Neuronal stem cell (in vitro differentiated cells): ENCODE results near the gene SULT1A2. TPM values are rescaled to one million over a fixed set of nuclear protein-coding genes. Genes with fewer than 3 reads are reported as not detected.
"Not testable (repeated sequence)": the region's sequence is repeated elsewhere in the genome, so short reads cannot be mapped to it uniquely, and the experiment has no call there.

Experiments used
- DNase-seq: peaks from one replicate; pipeline ENCODE4 v3.0.0-alpha.2; 2013; ENCODE audit warnings: low spot score
- H2AFZ ChIP-seq: one replicate; pipeline ENCODE4 v1.6.1; 2013; ENCODE audit warnings: mild to moderate bottlenecking, low read length, inconsistent platforms
- H2AK5ac ChIP-seq: 2 replicates; pipeline ENCODE4 v1.6.1; 2013; ENCODE audit warnings: low read depth, mild to moderate bottlenecking, inconsistent platforms, low read length, moderate library complexity, mixed read lengths
- H2BK120ac ChIP-seq: 2 replicates; pipeline ENCODE4 v1.6.1; 2013; ENCODE audit warnings: low read depth, mild to moderate bottlenecking, inconsistent platforms, low read length, moderate library complexity, mixed read lengths
- H2BK12ac ChIP-seq: one replicate; pipeline ENCODE4 v1.6.1; 2013; ENCODE audit warnings: low read length, inconsistent platforms
- H2BK15ac ChIP-seq: 2 replicates; pipeline ENCODE4 v1.6.1; 2013; ENCODE audit warnings: mild to moderate bottlenecking, low read length, inconsistent platforms, mixed read lengths
- H2BK5ac ChIP-seq: one replicate; pipeline ENCODE4 v1.6.1; 2013; ENCODE audit warnings: inconsistent platforms, mild to moderate bottlenecking, low read length, moderate library complexity
- H3K14ac ChIP-seq: one replicate; pipeline ENCODE4 v1.6.1; 2013; ENCODE audit warnings: low read length, inconsistent platforms
- H3K18ac ChIP-seq: 2 replicates; pipeline ENCODE4 v1.6.1; 2013; ENCODE audit warnings: low read length, inconsistent platforms
- H3K23ac ChIP-seq: 2 replicates; pipeline ENCODE4 v1.6.1; 2013; ENCODE audit warnings: low read depth, mild to moderate bottlenecking, mixed read lengths, low read length, inconsistent platforms; ENCODE audit not compliant: poor library complexity
- H3K27ac ChIP-seq: replicated peaks from 3 replicates; pipeline ENCODE4 v1.5.1; 2013; ENCODE audit warnings: low read length, inconsistent platforms
- H3K27me3 ChIP-seq, 3 experiments: 2 replicates each; pipeline ENCODE4 v1.6.1; 2013; ENCODE audit warnings: low read length in 3 of 3, mild to moderate bottlenecking in 2 of 3, inconsistent platforms in 1 of 3, low read depth in 1 of 3, mixed read lengths in 1 of 3, moderate library complexity in 1 of 3; ENCODE audit not compliant: control insufficient read depth in 3 of 3, insufficient read depth in 3 of 3
- H3K36me3 ChIP-seq, 2 donors: replicated peaks in 1 of 2; 2 replicates each; pipeline ENCODE4 v1.6.1; 2013; ENCODE audit warnings: low read length in 2 of 2; ENCODE audit not compliant: control insufficient read depth in 2 of 2, insufficient read depth in 2 of 2
- H3K4ac ChIP-seq: 2 replicates; pipeline ENCODE4 v1.6.1; 2013; ENCODE audit warnings: inconsistent platforms, mild to moderate bottlenecking, low read length, moderate library complexity
- H3K4me1 ChIP-seq, 2 donors: 1 replicate in 1 of 2; 2 replicates in 1 of 2; pipeline ENCODE4 v1.6.1; 2013; ENCODE audit warnings: low read length in 2 of 2, low read depth in 1 of 2; ENCODE audit not compliant: control insufficient read depth in 2 of 2, insufficient read depth in 1 of 2
- H3K4me2 ChIP-seq: one replicate; pipeline ENCODE4 v1.6.1; 2013; ENCODE audit warnings: mild to moderate bottlenecking, low read length, inconsistent platforms; ENCODE audit not compliant: insufficient read depth, poor library complexity, severe bottlenecking
- H3K4me3 ChIP-seq, 2 donors: 2 replicates each; pipeline ENCODE4 v1.5.1; 2013; ENCODE audit warnings: low read length in 2 of 2, mild to moderate bottlenecking in 2 of 2, inconsistent platforms in 1 of 2, moderate library complexity in 1 of 2
- H3K79me1 ChIP-seq: one replicate; pipeline ENCODE4 v1.6.1; 2013; ENCODE audit warnings: low read depth, mild to moderate bottlenecking, inconsistent platforms, low read length, moderate library complexity
- H3K9ac ChIP-seq: one replicate; pipeline ENCODE4 v1.6.1; 2013; ENCODE audit warnings: mild to moderate bottlenecking, low read depth, low read length, inconsistent platforms; ENCODE audit not compliant: poor library complexity
- H3K9me3 ChIP-seq, 2 donors: replicated peaks in 1 of 2; 2 replicates each; pipeline versions ENCODE3 to v1.6.1; 2013; ENCODE audit warnings: low read length in 2 of 2, mild to moderate bottlenecking in 2 of 2, inconsistent platforms in 1 of 2, low read depth in 1 of 2, mixed read lengths in 1 of 2, moderate library complexity in 1 of 2; ENCODE audit not compliant: control insufficient read depth in 2 of 2, insufficient read depth in 1 of 2
- H4K8ac ChIP-seq: one replicate; pipeline ENCODE4 v1.6.1; 2013; ENCODE audit warnings: low read depth, mild to moderate bottlenecking, inconsistent platforms, low read length, moderate library complexity
- H4K91ac ChIP-seq: one replicate; pipeline ENCODE4 v1.6.1; 2013; ENCODE audit warnings: low read length, low read depth, mild to moderate bottlenecking, inconsistent platforms; ENCODE audit not compliant: poor library complexity
- WGBS, 2 donors: extraction: QIAGEN DNeasy Blood & Tissue Kit; methylation state at CpG; one replicate each; pipeline ENCODE4 v1.1.7; 2013; ENCODE audit warnings: missing lambda C conversion rate in 2 of 2, mixed read lengths in 1 of 2; ENCODE audit not compliant: insufficient read length in 2 of 2, insufficient replicate concordance in 1 of 2; ENCODE audit errors: extremely low coverage in 2 of 2; 5-methylcytosine and 5-hydroxymethylcytosine counted together
- polyA plus RNA-seq, 2 experiments: library from polyadenylated mRNA; stranded (reverse); fragments of 200-250 nt; gene quantifications; one replicate each; pipeline ENCODE4 v1.2.3, GENCODE V29; 2013

Gene SULT1A2
- polyA plus RNA-seq (2013, experiment 1 of 2), result 0.07 TPM
- 0.11 TPM for polyA plus RNA-seq (2013, experiment 2 of 2)

- Histone ChIP-seq H2AK5ac (peak within 1 kb of the TSS; percentile 94), H4K8ac (peak within 1 kb of the TSS; percentile 93), H3K23ac (peak within 1 kb of the TSS; percentile 85), H2BK12ac (no peak within 1 kb of the TSS), H2BK15ac (no peak within 1 kb of the TSS), H3K79me1 (no peaks in the 10 kb centered on the region), H4K91ac (peak within 1 kb of the TSS; percentile 59), H3K27ac (no peak within 1 kb of the TSS), H3K18ac (peak within 1 kb of the TSS; percentile 91), H3K27me3 (no peaks in the 10 kb centered on the region), H3K4me2 (no peak within 1 kb of the TSS), H3K4me1 (peaks cover 11 to 17% of the 10 kb centered on the region in 2 donors), H3K9me3 (no peaks in the 10 kb centered on the region), H3K9ac (peak within 1 kb of the TSS; percentile 44), H3K36me3 (peaks cover 0 to 6% of the 10 kb centered on the region in 2 donors), H2BK120ac (no peak within 1 kb of the TSS), H2BK5ac (peak within 1 kb of the TSS; percentile 66), H3K4me3 (no peak within 1 kb of the TSS), H3K14ac (no peak within 1 kb of the TSS), H3K4ac (peak within 1 kb of the TSS; percentile 53), H2AFZ (peak within 1 kb of the TSS; percentile 51)
- no peak for DNase-seq
- no CpG with 5 or more reads among the region's 11 CpGs for WGBS, 2 donors
These were observed at the start of gene SULT1A2 for GRCh38 chr16:28596840-28597691. TSS of gene SULT1A2 (minus strand) at chr16:28597050. CDS start at chr16:28595930, 1,120 bp downstream.

DNA sequence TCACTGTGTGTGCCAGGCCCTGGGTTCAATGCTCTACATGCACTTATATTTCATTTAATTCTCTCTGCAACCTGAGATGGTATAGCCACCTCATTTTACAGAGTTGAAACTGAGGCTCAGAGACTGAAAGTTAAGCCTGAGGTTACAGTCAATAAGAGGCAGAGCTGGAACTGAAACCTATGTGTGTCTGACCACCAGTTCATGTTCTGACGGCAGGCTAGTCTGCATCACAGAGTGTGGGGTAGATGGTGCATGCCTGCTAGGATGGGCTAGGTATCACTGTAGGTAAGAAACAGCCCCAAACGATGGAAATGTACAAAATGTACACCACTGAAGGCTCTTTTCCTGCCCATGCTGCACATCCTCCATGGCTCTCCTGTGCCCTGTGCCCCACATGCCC is 43.1 kb upstream of the SULT1A2 start:
- H3K4me1 ChIP-seq, H3K18ac ChIP-seq, H3K23ac ChIP-seq, H3K27me3 ChIP-seq, H3K4ac ChIP-seq, H3K79me1 ChIP-seq, H4K91ac ChIP-seq, DNase-seq, H2BK15ac ChIP-seq, H3K9me3 ChIP-seq, H2AFZ ChIP-seq, H3K4me3 ChIP-seq, H3K9ac ChIP-seq, H2BK120ac ChIP-seq, H2BK5ac ChIP-seq, H3K27ac ChIP-seq, H2BK12ac ChIP-seq, H3K36me3 ChIP-seq, H3K14ac ChIP-seq, H2AK5ac ChIP-seq, H4K8ac ChIP-seq, H3K4me2 ChIP-seq: not testable (repeated sequence)
- WGBS, 2 donors, result no CpG with 5 or more reads among the region's 2 CpGs

DNA sequence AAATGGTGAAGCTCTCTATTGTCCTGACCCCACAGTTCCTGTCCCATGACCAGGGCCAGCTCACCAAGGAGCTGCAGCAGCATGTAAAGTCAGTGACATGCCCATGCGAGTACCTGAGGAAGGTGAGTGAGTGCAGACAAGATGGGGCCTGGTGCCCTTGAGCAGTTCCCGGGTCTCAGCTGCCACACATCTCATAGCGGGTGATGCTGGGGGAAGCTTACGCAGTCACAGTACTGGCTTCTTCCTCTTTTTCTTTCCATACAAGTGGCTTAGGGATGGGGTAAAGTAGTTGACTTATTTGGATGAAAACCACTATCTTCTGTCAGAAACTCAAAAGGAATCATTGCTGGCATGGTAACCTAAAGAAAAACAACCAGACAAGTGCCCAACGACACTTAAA is 41.5 kb upstream of the SULT1A2 start:
- H3K36me3 ChIP-seq, H3K4me2 ChIP-seq, H3K4me3 ChIP-seq, H2BK15ac ChIP-seq, H3K9me3 ChIP-seq, H2BK120ac ChIP-seq, H3K4ac ChIP-seq, H3K9ac ChIP-seq, H3K27ac ChIP-seq, H3K23ac ChIP-seq, H3K18ac ChIP-seq, H2AFZ ChIP-seq, H4K8ac ChIP-seq, H3K14ac ChIP-seq, H4K91ac ChIP-seq, H2BK5ac ChIP-seq, DNase-seq, H2AK5ac ChIP-seq, H2BK12ac ChIP-seq, H3K4me1 ChIP-seq, H3K79me1 ChIP-seq, H3K27me3 ChIP-seq: not testable (repeated sequence)
- WGBS, 2 donors, result no CpG with 5 or more reads among the region's 5 CpGs

GRCh38 chr16:28637765-28638164 is 40.9 kb upstream of the SULT1A2 start, which contains the start of gene NPIPB8:
TSS of gene NPIPB8 (plus strand) at chr16:28638065. CDS start at chr16:28638361, 296 bp downstream.
- H2AFZ ChIP-seq, H2BK15ac ChIP-seq, H3K27me3 ChIP-seq, H2BK12ac ChIP-seq, H4K8ac ChIP-seq, H3K4me2 ChIP-seq, H2AK5ac ChIP-seq, H4K91ac ChIP-seq, H2BK120ac ChIP-seq, H3K9me3 ChIP-seq, H3K14ac ChIP-seq, H3K9ac ChIP-seq, H3K79me1 ChIP-seq, DNase-seq, H3K4me1 ChIP-seq, H3K23ac ChIP-seq, H2BK5ac ChIP-seq, H3K18ac ChIP-seq, H3K27ac ChIP-seq, H3K4ac ChIP-seq, H3K36me3 ChIP-seq, H3K4me3 ChIP-seq: not testable (repeated sequence)
- no CpG with 5 or more reads among the region's 1 CpG for WGBS, 2 donors
